Islet of Langerhans (tissue), 1 donor: Measurements from ENCODE around the gene LTB.

Source experiments
- FAIRE-seq: peaks from one replicate; lab custom pipeline; 2011; peaks lifted over from hg19 to GRCh38; lab: Jason Lieb, UNC

Gene LTB

GRCh38 chr6:31582230-31582643, at the start of gene LTB:
Gene LTB, minus strand, starts transcription at chr6:31582424. Its CDS starts 7 bp downstream, at chr6:31582417.
- FAIRE-seq: no peak

- no peak for FAIRE-seq
Measured at GRCh38 chr6:31631681-31632278, 49.6 kb upstream of the LTB start.

- FAIRE-seq: no peak
Measured at GRCh38 chr6:31631209-31631608, 49.0 kb upstream of the LTB start.

GRCh38 chr6:31630177-31630934, 48.1 kb upstream of the LTB start:
- no peak for FAIRE-seq

GRCh38 chr6:31629014-31629413, 46.8 kb upstream of the LTB start:
- FAIRE-seq: no peak

GRCh38 chr6:31627690-31628287, 45.6 kb upstream of the LTB start:
- no peak for FAIRE-seq

GRCh38 chr6:31626952-31627351, 44.7 kb upstream of the LTB start:
- FAIRE-seq: no peak

GRCh38 chr6:31624070-31624469, 41.8 kb upstream of the LTB start:
- no peak for FAIRE-seq

GRCh38 chr6:31622684-31623091, 40.5 kb upstream of the LTB start:
- FAIRE-seq: no peak

- no peak for FAIRE-seq
Measured at GRCh38 chr6:31621991-31622390, 39.8 kb upstream of the LTB start.

- FAIRE-seq: no peak
Measured at GRCh38 chr6:31621320-31621939, 39.2 kb upstream of the LTB start.

GRCh38 chr6:31620586-31621319, 38.5 kb upstream of the LTB start, which contains the start of gene PRRC2A:
Gene PRRC2A, plus strand, starts transcription at chr6:31620715. Its CDS starts 2,075 bp downstream, at chr6:31622790.
- no peak for FAIRE-seq

- FAIRE-seq: peak; percentile 89
Measured at GRCh38 chr6:31619805-31620585, 37.8 kb upstream of the LTB start.

GRCh38 chr6:31617010-31617409, 34.8 kb upstream of the LTB start:
- FAIRE-seq: no peak

- FAIRE-seq: no peak
Measured at GRCh38 chr6:31615748-31616147, 33.5 kb upstream of the LTB start.

- no peak for FAIRE-seq
Measured at GRCh38 chr6:31614684-31615578, 32.7 kb upstream of the LTB start, which contains the start of gene AIF1. Gene AIF1, plus strand, starts transcription at chr6:31615234. Its CDS starts 96 bp downstream, at chr6:31615330.

- FAIRE-seq: no peak
Measured at GRCh38 chr6:31614075-31614619, 31.9 kb upstream of the LTB start.

GRCh38 chr6:31610968-31611367, 28.7 kb upstream of the LTB start:
- FAIRE-seq: no peak

GRCh38 chr6:31609519-31610406, 27.5 kb upstream of the LTB start:
- no peak for FAIRE-seq
